ENCODE data around the gene FKRP.
"Not testable (repeated sequence)": the region's sequence is repeated elsewhere in the genome, so short reads cannot be mapped to it uniquely, and the experiment has no call there.

Gene FKRP

DNA sequence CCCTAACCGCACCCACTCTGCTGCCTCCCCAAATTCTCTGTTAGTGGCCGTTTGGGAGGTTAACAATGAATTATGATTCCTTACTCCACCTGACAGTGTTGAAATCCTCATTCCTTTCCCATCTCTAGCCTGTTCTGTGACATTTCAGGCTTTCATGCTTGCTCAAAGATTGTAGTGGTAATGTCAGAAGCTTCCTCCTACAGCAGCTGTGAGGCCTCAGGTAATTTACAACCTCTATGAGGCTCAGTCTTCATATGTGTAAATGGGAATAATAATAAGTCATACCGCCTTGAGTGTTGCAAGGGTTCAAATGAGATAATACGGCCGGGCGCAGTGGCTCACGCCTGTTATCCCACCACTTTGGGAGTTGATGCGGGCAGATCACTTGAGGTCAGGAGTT lies 43.5 kb downstream of the FKRP start:
- DNase-seq (ENCODE audit: extremely low read depth, low read depth): no peak
- TF ChIP-seq, protein P1, sequence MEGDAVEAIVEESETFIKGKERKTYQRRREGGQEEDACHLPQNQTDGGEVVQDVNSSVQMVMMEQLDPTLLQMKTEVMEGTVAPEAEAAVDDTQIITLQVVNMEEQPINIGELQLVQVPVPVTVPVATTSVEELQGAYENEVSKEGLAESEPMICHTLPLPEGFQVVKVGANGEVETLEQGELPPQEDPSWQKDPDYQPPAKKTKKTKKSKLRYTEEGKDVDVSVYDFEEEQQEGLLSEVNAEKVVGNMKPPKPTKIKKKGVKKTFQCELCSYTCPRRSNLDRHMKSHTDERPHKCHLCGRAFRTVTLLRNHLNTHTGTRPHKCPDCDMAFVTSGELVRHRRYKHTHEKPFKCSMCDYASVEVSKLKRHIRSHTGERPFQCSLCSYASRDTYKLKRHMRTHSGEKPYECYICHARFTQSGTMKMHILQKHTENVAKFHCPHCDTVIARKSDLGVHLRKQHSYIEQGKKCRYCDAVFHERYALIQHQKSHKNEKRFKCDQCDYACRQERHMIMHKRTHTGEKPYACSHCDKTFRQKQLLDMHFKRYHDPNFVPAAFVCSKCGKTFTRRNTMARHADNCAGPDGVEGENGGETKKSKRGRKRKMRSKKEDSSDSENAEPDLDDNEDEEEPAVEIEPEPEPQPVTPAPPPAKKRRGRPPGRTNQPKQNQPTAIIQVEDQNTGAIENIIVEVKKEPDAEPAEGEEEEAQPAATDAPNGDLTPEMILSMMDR (IDR thresholded peaks at IDR 0.05; ENCODE audit: low read depth, low read length): no peak

DNA sequence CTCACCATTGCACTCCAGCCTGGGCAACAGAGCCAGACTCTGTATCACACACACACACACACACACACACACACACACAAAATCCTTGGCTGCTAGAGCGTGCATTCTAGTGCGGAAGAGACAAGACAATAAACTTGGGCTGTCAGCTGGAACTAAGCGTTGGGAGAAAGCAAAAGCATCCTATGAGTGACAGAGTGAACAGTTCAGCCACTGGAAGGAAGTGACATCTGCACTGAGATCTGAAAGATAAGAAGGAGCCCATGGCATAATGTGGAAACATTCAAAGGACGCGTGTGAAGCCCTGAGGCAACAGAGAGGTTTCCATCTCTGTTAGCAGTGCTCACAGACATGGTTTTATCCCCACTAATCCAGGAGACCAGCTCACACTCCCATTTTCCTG lies 46.1 kb downstream of the FKRP start:
- no peak for DNase-seq (ENCODE audit: extremely low read depth, low read depth)
- TF ChIP-seq, protein P1 (IDR thresholded peaks at IDR 0.05; ENCODE audit: low read depth, low read length): no peak

DNA sequence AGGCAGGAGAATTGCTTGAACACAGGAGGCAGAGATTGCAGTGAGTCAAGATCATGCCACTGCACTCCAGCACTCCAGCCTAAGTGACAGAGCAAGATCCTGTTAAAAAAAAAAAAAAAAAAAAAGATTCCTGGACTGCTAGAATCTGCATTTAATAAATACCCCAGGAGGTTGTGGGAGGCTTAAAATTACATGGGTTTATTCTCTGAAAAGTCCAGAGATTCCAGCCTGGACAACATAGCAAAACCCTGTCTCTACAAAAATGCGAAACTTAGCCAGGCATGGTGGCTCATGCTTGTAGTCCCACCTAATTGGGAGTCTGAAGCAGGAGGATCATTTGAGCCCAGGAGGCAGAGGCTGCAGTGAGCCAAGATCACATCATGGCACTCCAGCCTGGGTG lies 52.0 kb downstream of the FKRP start:
- DNase-seq (ENCODE audit: extremely low read depth, low read depth): no peak
- TF ChIP-seq, protein P1 (IDR thresholded peaks at IDR 0.05; ENCODE audit: low read depth, low read length): no peak

DNA sequence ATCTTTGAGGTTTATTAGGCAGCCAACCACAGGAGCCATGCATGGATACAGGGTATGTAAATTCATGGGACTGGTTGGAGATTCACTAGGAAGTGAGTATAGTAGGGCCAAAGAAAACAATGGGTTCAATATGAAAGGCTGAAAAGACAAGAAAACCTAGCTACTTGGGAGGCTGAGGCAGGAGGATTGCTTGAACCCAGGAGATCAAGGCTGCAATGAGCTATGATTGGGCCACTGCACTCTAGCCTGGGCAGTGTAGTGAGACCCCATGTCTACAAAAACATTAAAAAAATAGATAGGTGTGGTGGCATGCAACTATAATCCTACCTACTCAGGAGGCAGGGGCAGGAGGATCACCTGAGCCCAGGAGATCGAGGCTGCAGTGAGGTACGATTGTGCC lies 52.9 kb downstream of the FKRP start:
- TF ChIP-seq, protein P1 (IDR thresholded peaks at IDR 0.05; ENCODE audit: low read depth, low read length): no peak
- DNase-seq (ENCODE audit: extremely low read depth, low read depth): no peak

DNA sequence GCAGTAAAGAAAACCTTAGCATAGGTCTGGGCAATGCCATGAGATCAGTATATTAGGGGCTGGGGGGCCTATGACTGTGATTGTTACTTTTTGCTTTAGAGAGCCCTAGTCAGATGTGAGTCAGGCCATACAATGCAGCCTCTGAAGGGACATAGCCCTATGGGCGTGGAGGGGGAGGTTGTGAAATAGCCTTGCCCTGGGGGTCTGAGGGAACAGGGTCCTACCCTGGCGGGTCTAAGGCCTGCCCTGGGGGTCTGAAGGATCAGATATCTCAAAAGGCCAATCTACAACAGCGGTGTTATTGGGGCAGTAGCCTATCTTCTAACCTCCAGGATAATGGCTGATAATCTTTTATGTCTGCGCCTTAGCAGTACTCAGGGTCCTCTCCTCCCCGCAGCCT lies 56.3 kb downstream of the FKRP start:
- DNase-seq (ENCODE audit: extremely low read depth, low read depth): no peak
- TF ChIP-seq, protein P1 (IDR thresholded peaks at IDR 0.05; ENCODE audit: low read depth, low read length): no peak

DNA sequence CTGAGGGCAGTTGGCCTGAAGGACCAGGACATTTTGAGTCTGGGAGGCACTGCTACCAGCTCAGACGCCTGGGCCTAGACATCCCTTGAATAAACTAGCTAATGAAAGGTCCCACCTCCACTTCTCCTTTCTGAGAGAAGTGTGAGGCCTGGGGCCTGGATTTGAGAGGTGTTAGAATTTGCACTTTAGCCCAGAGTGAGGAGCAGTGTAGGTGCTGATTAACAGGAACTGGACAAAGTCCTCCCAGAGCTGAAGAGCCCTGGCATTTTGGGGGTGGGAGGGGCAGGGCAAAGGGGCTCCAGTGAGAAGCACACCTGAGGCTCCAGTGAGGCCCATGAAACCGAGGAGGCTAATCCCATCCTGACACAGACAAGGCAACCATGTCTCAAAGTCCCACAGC lies 57.7 kb downstream of the FKRP start:
- TF ChIP-seq, protein P1 (IDR thresholded peaks at IDR 0.05; ENCODE audit: low read depth, low read length): no peak

DNA sequence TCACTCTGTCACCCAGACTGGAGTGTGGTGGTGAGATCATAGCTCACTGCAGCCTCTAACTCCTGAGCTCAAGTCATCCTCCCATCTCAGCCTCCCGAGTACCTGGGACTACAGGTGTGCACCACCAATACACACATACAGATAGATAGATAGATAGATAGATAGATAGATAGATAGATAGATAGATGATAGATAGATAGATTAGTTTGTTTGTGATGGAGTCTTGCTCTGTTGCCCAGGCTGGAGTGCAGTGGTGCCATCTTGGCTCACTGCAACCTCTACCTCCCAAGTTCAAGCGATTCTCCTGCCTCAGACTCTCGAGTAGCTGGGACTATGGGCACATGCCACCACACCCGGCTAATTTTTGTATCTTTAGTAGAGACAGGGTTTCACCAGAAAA lies 58.6 kb downstream of the FKRP start:
- not testable (repeated sequence) for DNase-seq (ENCODE audit: extremely low read depth, low read depth)

More for the DNA sequence above, 57.7 kb downstream of the FKRP start:
- no peak for DNase-seq (ENCODE audit: extremely low read depth, low read depth)

DNA sequence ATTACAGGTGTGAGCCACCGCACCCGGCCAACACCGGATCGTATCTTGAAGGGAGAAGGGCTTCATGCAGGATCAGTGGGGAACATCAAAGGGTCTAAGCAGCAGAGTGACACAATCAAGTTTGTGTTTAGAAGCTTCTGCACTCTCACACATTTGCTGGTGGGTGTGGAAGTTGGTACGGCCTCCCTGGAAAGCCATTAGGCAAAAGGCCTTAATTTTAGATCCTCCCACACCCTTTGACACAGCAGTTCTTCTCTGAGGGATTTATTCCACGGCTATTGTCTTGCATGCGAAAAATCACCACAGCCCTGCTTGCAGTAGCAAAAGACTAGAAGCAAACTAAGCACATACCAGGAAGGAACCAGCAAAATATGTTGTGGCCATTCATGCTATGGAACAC lies 60.8 kb downstream of the FKRP start:
- DNase-seq (ENCODE audit: extremely low read depth, low read depth): no peak
- TF ChIP-seq, protein P1 (IDR thresholded peaks at IDR 0.05; ENCODE audit: low read depth, low read length): no peak
